Spleen (tissue), 11 donors: ENCODE results near the gene POLN. TPM values are rescaled to one million over a fixed set of nuclear protein-coding genes. Genes with fewer than 3 reads are reported as not detected.
"Not testable (repeated sequence)": the region's sequence is repeated elsewhere in the genome, so short reads cannot be mapped to it uniquely, and the experiment has no call there.

Source experiments
- DNase-seq: peaks from one replicate; pipeline ENCODE4 v3.0.0-alpha.2; 2020
- H3K27ac ChIP-seq, 8 donors: fragments of 200-600 bp; sonication (generic) in 7 of 8; 1 replicate in 4 of 8; 2 replicates in 4 of 8; pipeline versions ENCODE4 v1.5.0 to v1.8.0; 2016 to 2021; ENCODE audit warnings: inconsistent platforms in 4 of 8, mild to moderate bottlenecking in 4 of 8, moderate library complexity in 1 of 8
- H3K27me3 ChIP-seq, 7 donors: fragments of 200-600 bp; sonication (generic) in 6 of 7; replicated peaks in 1 of 7; 1 replicate in 4 of 7; 2 replicates in 3 of 7; pipeline versions ENCODE4 v1.5.0 to v1.8.0; 2016 to 2021; ENCODE audit warnings: inconsistent platforms in 3 of 7, mild to moderate bottlenecking in 1 of 7
- H3K36me3 ChIP-seq, 6 donors: fragments of 200-600 bp; sonication (generic) in 5 of 6; 1 replicate in 4 of 6; 2 replicates in 2 of 6; pipeline versions ENCODE4 v1.5.0 to v1.8.0; 2016 to 2021; ENCODE audit warnings: inconsistent platforms in 2 of 6
- H3K4me1 ChIP-seq, 6 donors: fragments of 200-600 bp; sonication (generic) in 5 of 6; 1 replicate in 3 of 6; 2 replicates in 3 of 6; pipeline versions ENCODE4 v1.5.0 to v1.8.0; 2016 to 2021; ENCODE audit warnings: inconsistent platforms in 3 of 6
- H3K4me3 ChIP-seq, 8 donors: fragments of 200-600 bp; sonication (generic) in 7 of 8; 1 replicate in 4 of 8; 2 replicates in 4 of 8; pipeline versions ENCODE4 v1.5.0 to v1.8.0; 2016 to 2021; ENCODE audit warnings: inconsistent platforms in 4 of 8, mild to moderate bottlenecking in 4 of 8, moderate library complexity in 2 of 8
- H3K9me3 ChIP-seq, 8 donors: fragments of 200-600 bp; sonication (generic) in 7 of 8; 1 replicate in 4 of 8; 2 replicates in 4 of 8; pipeline versions ENCODE4 v1.5.0 to v1.8.0; 2016 to 2021; ENCODE audit warnings: inconsistent platforms in 4 of 8
- POLR2A ChIP-seq, 3 donors: fragments of 450-650 bp; IDR thresholded peaks; one replicate each; pipeline ENCODE4 v1.5.1; 2017; ENCODE audit warnings: antibody characterized with exemption in 3 of 3, mild to moderate bottlenecking in 1 of 3
- POLR2AphosphoS5 ChIP-seq, 3 donors: sonication (generic); formaldehyde crosslinking; IDR thresholded peaks; one replicate each; pipeline ENCODE4 v1.5.1; 2017; ENCODE audit warnings: antibody characterized with exemption in 3 of 3
- WGBS, 5 donors: extraction: QIAGEN DNeasy Blood & Tissue Kit in 3 of 5; methylation state at CpG; one replicate each; pipeline versions ENCODE4 v1.1.5 to v1.1.7; 2013 to 2018; 5-methylcytosine and 5-hydroxymethylcytosine counted together
- intact Hi-C: fragments of 100-400 bp; cut with DNase I; formaldehyde crosslinking; loops from one replicate; pipeline ENCODE4 v1.15.0; 2023; ENCODE audit warnings: low total_unique reads
- polyA plus RNA-seq, 3 donors: library from polyadenylated mRNA; stranded (reverse); fragments of 200-250 nt; gene quantifications; one replicate each; pipeline ENCODE4 v1.2.1, GENCODE V29; 2013
- total RNA-seq, 7 donors: library from RNA; depleted of rRNA in 3 of 7; stranded (reverse); fragments of >200 nt in 3 of 7; fragmentation: NEBNext Ultra II Directional in 4 of 7; extraction: Animal tissue kit (Norgen Biotek cat#: 25700) in 4 of 7; gene quantifications; one replicate each; pipeline versions ENCODE4 v1.1.0 to v1.2.1, GENCODE V29; 2016 to 2021
- TF ChIP-seq, protein P1 (sequence below), 11 experiments: fragments of 200-600 bp in 7 of 11; fragments of 450-650 bp in 4 of 11; sonication (generic) in 4 of 11; IDR thresholded peaks in 8 of 11; conservative IDR thresholded peaks in 3 of 11; 1 replicate in 7 of 11; 2 replicates in 4 of 11; pipeline versions ENCODE4 v1.4.0 to v1.8.0; 2016 to 2021; ENCODE audit warnings: antibody characterized with exemption in 11 of 11, inconsistent platforms in 4 of 11, mild to moderate bottlenecking in 1 of 11
- donor health status: healthy with polysubstance abuse.
- donor health status: DM: no; HTN: no; CAD: no; lungs with moderate emphysema.
- donor health status: DM: no; HTN: no; CAD: no.
- donor health status: Bipolar disorder and iron deficiency.
- donor health status: healthy.
- donor health status: DM: no; HTN: no; CAD: no.
- donor health status: DM: yes; HTN: yes; CAD: no.

Gene POLN
- total and polyA plus RNA-seq, 10 donors, result 1.2 to 3.5 (median 2.5) TPM

GRCh38 chr4:2231082-2231481 is 10.8 kb downstream of the POLN start:
- Histone ChIP-seq H3K27me3 (no peaks in the 10 kb centered on the region), H3K27ac (no peak overlapping the region), H3K4me1 (peaks cover 0 to 9% (median 0%) of the 10 kb centered on the region in 6 donors), H3K36me3 (peaks cover 0 to 84% (median 25%) of the 10 kb centered on the region in 6 donors), H3K9me3 (no peaks in the 10 kb centered on the region), H3K4me3 (no peak overlapping the region)
- intact Hi-C loops, result no loop called here
- no peak for DNase-seq
- 95 to 99% (median 98%) methylated on average over 6 of the region's 6 CpGs for WGBS, 5 donors
- TF ChIP-seq, protein P1, sequence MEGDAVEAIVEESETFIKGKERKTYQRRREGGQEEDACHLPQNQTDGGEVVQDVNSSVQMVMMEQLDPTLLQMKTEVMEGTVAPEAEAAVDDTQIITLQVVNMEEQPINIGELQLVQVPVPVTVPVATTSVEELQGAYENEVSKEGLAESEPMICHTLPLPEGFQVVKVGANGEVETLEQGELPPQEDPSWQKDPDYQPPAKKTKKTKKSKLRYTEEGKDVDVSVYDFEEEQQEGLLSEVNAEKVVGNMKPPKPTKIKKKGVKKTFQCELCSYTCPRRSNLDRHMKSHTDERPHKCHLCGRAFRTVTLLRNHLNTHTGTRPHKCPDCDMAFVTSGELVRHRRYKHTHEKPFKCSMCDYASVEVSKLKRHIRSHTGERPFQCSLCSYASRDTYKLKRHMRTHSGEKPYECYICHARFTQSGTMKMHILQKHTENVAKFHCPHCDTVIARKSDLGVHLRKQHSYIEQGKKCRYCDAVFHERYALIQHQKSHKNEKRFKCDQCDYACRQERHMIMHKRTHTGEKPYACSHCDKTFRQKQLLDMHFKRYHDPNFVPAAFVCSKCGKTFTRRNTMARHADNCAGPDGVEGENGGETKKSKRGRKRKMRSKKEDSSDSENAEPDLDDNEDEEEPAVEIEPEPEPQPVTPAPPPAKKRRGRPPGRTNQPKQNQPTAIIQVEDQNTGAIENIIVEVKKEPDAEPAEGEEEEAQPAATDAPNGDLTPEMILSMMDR (IDR thresholded peaks at IDR 0.05 in 8 of 11, conservative IDR thresholded peaks at IDR 0.05 in 3 of 11), result no peak
- no peak for TF ChIP-seq POLR2A (IDR thresholded peaks at IDR 0.05)
- TF ChIP-seq POLR2AphosphoS5 (IDR thresholded peaks at IDR 0.05), result no peak

GRCh38 chr4:2226261-2226660 is 15.7 kb downstream of the POLN start:
- Histone ChIP-seq H3K27me3 (no peaks in the 10 kb centered on the region), H3K4me1 (no peaks in the 10 kb centered on the region), H3K36me3 (peaks cover 0 to 86% (median 9%) of the 10 kb centered on the region in 6 donors), H3K9me3 (no peaks in the 10 kb centered on the region), H3K27ac (no peak overlapping the region), H3K4me3 (no peak overlapping the region)
- 81 to 94% (median 92%) methylated on average over 2 of the region's 2 CpGs for WGBS, 5 donors
- intact Hi-C loops, result no loop called here
- TF ChIP-seq POLR2A (IDR thresholded peaks at IDR 0.05) (no peak), POLR2AphosphoS5 (IDR thresholded peaks at IDR 0.05) (no peak)
- TF ChIP-seq, protein P1 (IDR thresholded peaks at IDR 0.05 in 8 of 11, conservative IDR thresholded peaks at IDR 0.05 in 3 of 11), result no peak
- no peak for DNase-seq

- TF ChIP-seq, protein P1 (IDR thresholded peaks at IDR 0.05 in 8 of 11, conservative IDR thresholded peaks at IDR 0.05 in 3 of 11), result no peak
- TF ChIP-seq POLR2AphosphoS5 (IDR thresholded peaks at IDR 0.05) (no peak), POLR2A (IDR thresholded peaks at IDR 0.05) (no peak)
- intact Hi-C loops, result loop anchor here (5.0 kb wide), 1 partner anchor 219 kb away; no protein-coding TSS in a partner anchor
- no peak for DNase-seq
Observed at GRCh38 chr4:2222838-2223237, 19.1 kb downstream of the POLN start.

DNA sequence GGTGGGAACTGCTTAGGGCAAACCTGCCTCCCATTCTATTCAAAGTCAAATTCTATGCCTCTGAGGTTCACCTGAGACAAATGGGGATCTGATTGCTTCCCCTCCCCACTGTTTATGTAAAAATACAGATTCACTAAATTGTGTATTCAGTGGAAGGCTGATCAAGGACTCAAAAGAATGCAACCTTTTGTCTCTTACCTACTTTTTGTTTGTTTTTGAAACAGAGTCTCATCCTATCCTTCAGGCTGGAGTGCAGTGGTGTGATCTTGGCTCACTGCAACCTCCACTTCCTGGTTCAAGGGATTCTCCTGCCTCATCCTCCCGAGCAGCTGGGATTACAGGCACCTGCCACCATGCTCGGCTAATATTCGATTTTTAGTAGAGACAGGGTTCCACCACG is 20.5 kb downstream of the POLN start:
- WGBS, 5 donors, result 65 to 84% (median 81%) methylated on average over 4 of the region's 4 CpGs
- not testable (repeated sequence) for DNase-seq, H3K4me1 ChIP-seq, H3K4me3 ChIP-seq, H3K9me3 ChIP-seq, H3K27ac ChIP-seq, H3K27me3 ChIP-seq
- intact Hi-C loops, result loop anchor here (5.0 kb wide), 1 partner anchor 221 kb away; no protein-coding TSS in a partner anchor
- H3K36me3 ChIP-seq, result peaks cover 0 to 49% (median 5%) of the 10 kb centered on the region in 6 donors

More at GRCh38 chr4:2222838-2223237, 19.1 kb downstream of the POLN start:
- H3K27ac ChIP-seq, result no peak overlapping the region
- WGBS, 5 donors, result 92 to 98% (median 95%) methylated on average over 2 of the region's 2 CpGs
- peaks cover 0 to 9% (median 3%) of the 10 kb centered on the region in 6 donors for H3K4me1 ChIP-seq
- no peaks in the 10 kb centered on the region for H3K27me3 ChIP-seq
- no peaks in the 10 kb centered on the region for H3K9me3 ChIP-seq
- H3K36me3 ChIP-seq, result peaks cover 0 to 61% (median 5%) of the 10 kb centered on the region in 6 donors
- H3K4me3 ChIP-seq, result no peak overlapping the region
